HepG2 (cell line): ENCODE measurements around the gene KHK. TPM values are rescaled to one million over a fixed set of nuclear protein-coding genes. Genes with fewer than 3 reads are reported as not detected.
A peak's percentile ranks its signal among the peaks of the same experiment; 100 is the strongest.

Source experiments
- BATF2 ChIP-seq: sonication (generic); formaldehyde crosslinking; IDR thresholded peaks from 2 replicates; pipeline ENCODE4 v1.8.0; 2022; ENCODE audit warnings: mild to moderate bottlenecking, missing genetic modification reagents, moderate library complexity
- KLF13 ChIP-seq: sonication (generic); formaldehyde crosslinking; IDR thresholded peaks from 2 replicates; pipeline ENCODE4 v1.4.0; 2020; ENCODE audit warnings: mild to moderate bottlenecking, missing genetic modification reagents
- MTERF4 ChIP-seq: sonication (generic); formaldehyde crosslinking; IDR thresholded peaks from 2 replicates; pipeline ENCODE4 v1.8.0; 2023; ENCODE audit warnings: mild to moderate bottlenecking, missing genetic modification reagents
- NFE2L1 ChIP-seq: sonication (generic); formaldehyde crosslinking; IDR thresholded peaks from 2 replicates; pipeline ENCODE4 v1.4.0; 2020; ENCODE audit warnings: missing genetic modification reagents, mild to moderate bottlenecking, borderline replicate concordance
- PRPF4 ChIP-seq: fragments of 200-400 bp; formaldehyde crosslinking; IDR thresholded peaks from 2 replicates; pipeline ENCODE4 v1.6.1; 2016; ENCODE audit warnings: low read length, low read depth; ENCODE audit not compliant: poor library complexity, severe bottlenecking
- SIX1 ChIP-seq: sonication (generic); formaldehyde crosslinking; IDR thresholded peaks from 2 replicates; pipeline ENCODE4 v1.4.0; 2020; ENCODE audit warnings: missing genetic modification reagents, borderline replicate concordance
- SNAPC4 ChIP-seq: sonication (generic); formaldehyde crosslinking; IDR thresholded peaks from 2 replicates; pipeline ENCODE4 v1.4.0; 2020; ENCODE audit warnings: mild to moderate bottlenecking, missing genetic modification reagents
- TBX2 ChIP-seq: sonication (generic); formaldehyde crosslinking; IDR thresholded peaks from 2 replicates; pipeline ENCODE4 v1.5.0; 2020; ENCODE audit warnings: missing genetic modification reagents, mild to moderate bottlenecking, borderline replicate concordance
- THAP9 ChIP-seq: sonication (generic); formaldehyde crosslinking; IDR thresholded peaks from 2 replicates; pipeline ENCODE4; 2020; ENCODE audit warnings: missing genetic modification reagents, mild to moderate bottlenecking, borderline replicate concordance
- TOE1 ChIP-seq: sonication (generic); formaldehyde crosslinking; IDR thresholded peaks from 2 replicates; pipeline ENCODE4 v1.4.0; 2020; ENCODE audit warnings: mild to moderate bottlenecking, missing genetic modification reagents
- ZKSCAN8 ChIP-seq: IDR thresholded peaks from 2 replicates; pipeline ENCODE4 v1.6.1; 2016; ENCODE audit warnings: borderline replicate concordance, missing genetic modification reagents, missing compliant biosample characterization
- ZNF337 ChIP-seq: sonication (generic); formaldehyde crosslinking; IDR thresholded peaks from 2 replicates; pipeline ENCODE4 v1.5.1; 2020; ENCODE audit warnings: missing genetic modification reagents, low read depth, mild to moderate bottlenecking, borderline replicate concordance
- ZNF567 ChIP-seq: sonication (generic); formaldehyde crosslinking; IDR thresholded peaks from 2 replicates; pipeline ENCODE4 v1.8.1; 2023; ENCODE audit warnings: mild to moderate bottlenecking, missing genetic modification reagents, borderline replicate concordance
- ZNF703 ChIP-seq: sonication (generic); formaldehyde crosslinking; IDR thresholded peaks from 2 replicates; pipeline ENCODE4 v1.5.1; 2020; ENCODE audit warnings: missing genetic modification reagents, mild to moderate bottlenecking, moderate library complexity, borderline replicate concordance
- ZNF772 ChIP-seq: sonication (generic); formaldehyde crosslinking; IDR thresholded peaks from 2 replicates; pipeline ENCODE4 v1.5.0; 2020; ENCODE audit warnings: mild to moderate bottlenecking, missing genetic modification reagents
- ZUFSP ChIP-seq: sonication (generic); formaldehyde crosslinking; IDR thresholded peaks from 2 replicates; pipeline ENCODE4 v1.9.0; 2021; ENCODE audit warnings: missing genetic modification reagents, mild to moderate bottlenecking, borderline replicate concordance
- polyA plus RNA-seq, 8 experiments: library from polyadenylated mRNA; depleted of rRNA in 3 of 8; stranded (reverse) in 7 of 8; unstranded in 1 of 8; fragments of >200 nt; fragmentation: Illumina TruSeq in 4 of 8; extraction: Trizol in 4 of 8; gene quantifications; 2 replicates each; pipeline versions ENCODE4 v1.2.1 to v1.2.3, GENCODE V29; 2011 to 2016; ENCODE audit warnings: low read depth in 4 of 8, missing spikeins in 1 of 8, mixed read lengths in 1 of 8; ENCODE audit not compliant: insufficient read depth in 1 of 8
- total RNA-seq, 5 experiments: library from RNA; depleted of rRNA; stranded (reverse); fragments of >200 nt; fragmentation: Illumina TruSeq; extraction: Trizol; gene quantifications; 2 replicates each; pipeline ENCODE4 v1.2.3, GENCODE V29; 2016; ENCODE audit warnings: low read depth in 1 of 5

KHK gene
- total and polyA plus RNA-seq, 2 of the 13 experiments (the other 11 are each of a cell fraction or from before 2014, with no cell fraction given), result 40.9 to 99.2 TPM

GRCh38 chr2:27049422-27050280 lies 36.9 kb upstream of the KHK start (continued):
- TF ChIP-seq THAP9 (CRISPR knock-in tag), result no peak
- TF ChIP-seq ZNF337 (CRISPR knock-in tag), result no peak
- TF ChIP-seq MTERF4 (CRISPR knock-in tag), result peak; percentile 73; the same call in 1 of the 2 replicates
- no peak for TF ChIP-seq ZKSCAN8 (CRISPR knock-in tag)
- peak; percentile 89; the same call in 1 of the 2 replicates for TF ChIP-seq BATF2 (CRISPR knock-in tag)
- TF ChIP-seq TBX2, result no peak; the same call in 1 of the 2 replicates
- TF ChIP-seq NFE2L1, result no peak
- TF ChIP-seq KLF13 (CRISPR knock-in tag), result peak; percentile 84; the same call in 1 of the 2 replicates
- TF ChIP-seq SIX1 (CRISPR knock-in tag), result no peak
- TF ChIP-seq TOE1, result no peak
- TF ChIP-seq ZUFSP, result no peak
- TF ChIP-seq SNAPC4 (CRISPR knock-in tag), result no peak
- no peak for TF ChIP-seq ZNF567 (CRISPR knock-in tag)
- TF ChIP-seq ZNF703 (CRISPR knock-in tag), result peak; percentile 94; the same call in 1 of the 2 replicates
- no peak for TF ChIP-seq PRPF4
- peak; percentile 87; the same call in 1 of the 2 replicates for TF ChIP-seq ZNF772 (CRISPR knock-in tag)
